ENCODE data around the gene ST7.
"Not testable (repeated sequence)": the region's sequence is repeated elsewhere in the genome, so short reads cannot be mapped to it uniquely, and the experiment has no call there.

Gene ST7

GRCh38 chr7:117114272-117114671, 161.0 kb downstream of the ST7 start:
- Histone ChIP-seq H3K4me3 (no peak overlapping the region), H3K9me3 (no peaks in the 10 kb centered on the region), H3K36me3 (replicated peaks) (no peaks in the 10 kb centered on the region), H3K4me1 (no peaks in the 10 kb centered on the region), H3K27me3 (ENCODE audit: low read depth) (no peaks in the 10 kb centered on the region)
- no peak for DNase-seq (ENCODE audit: low spot score in 2 of 2)
- in situ Hi-C loops (cut with MboI; ENCODE audit: low sequenced_read_pairs) = loop anchor here (10.0 kb wide), 2 partner anchors 119 to 179 kb away; no protein-coding TSS in a partner anchor

GRCh38 chr7:117116211-117116610, 162.9 kb downstream of the ST7 start:
- in situ Hi-C loops (cut with MboI; ENCODE audit: low sequenced_read_pairs) = loop anchor here (10.0 kb wide), 2 partner anchors 121 to 181 kb away; no protein-coding TSS in a partner anchor
- no peak overlapping the region for H3K4me3 ChIP-seq

GRCh38 chr7:117117172-117117571, 163.9 kb downstream of the ST7 start:
- Histone ChIP-seq H3K4me1 (no peaks in the 10 kb centered on the region), H3K4me3 (no peak overlapping the region), H3K9me3 (no peaks in the 10 kb centered on the region), H3K36me3 (replicated peaks) (no peaks in the 10 kb centered on the region), H3K27me3 (ENCODE audit: low read depth) (no peaks in the 10 kb centered on the region)
- DNase-seq (ENCODE audit: low spot score in 2 of 2) = no peak
- in situ Hi-C loops (cut with MboI; ENCODE audit: low sequenced_read_pairs) = loop anchor here (10.0 kb wide), 2 partner anchors 122 to 182 kb away; no protein-coding TSS in a partner anchor

More at GRCh38 chr7:117116211-117116610, 162.9 kb downstream of the ST7 start:
- H3K27me3 ChIP-seq (ENCODE audit: low read depth) = no peaks in the 10 kb centered on the region
- DNase-seq (ENCODE audit: low spot score in 2 of 2) = no peak
- no peaks in the 10 kb centered on the region for H3K4me1 ChIP-seq
- H3K9me3 ChIP-seq = no peaks in the 10 kb centered on the region
- H3K36me3 ChIP-seq (replicated peaks) = no peaks in the 10 kb centered on the region

- H3K36me3 ChIP-seq (replicated peaks) = no peaks in the 10 kb centered on the region
- in situ Hi-C loops (cut with MboI; ENCODE audit: low sequenced_read_pairs) = loop anchor here (10.0 kb wide), 2 partner anchors 124 to 184 kb away; no protein-coding TSS in a partner anchor
- H3K4me3 ChIP-seq = no peak overlapping the region
- no peaks in the 10 kb centered on the region for H3K4me1 ChIP-seq
- H3K9me3 ChIP-seq = no peaks in the 10 kb centered on the region
- no peaks in the 10 kb centered on the region for H3K27me3 ChIP-seq (ENCODE audit: low read depth)
- DNase-seq (ENCODE audit: low spot score in 2 of 2) = no peak
These were observed 165.4 kb downstream of the ST7 start for GRCh38 chr7:117118579-117119180.

GRCh38 chr7:117119192-117119924, 166.1 kb downstream of the ST7 start:
- H3K27me3 ChIP-seq (ENCODE audit: low read depth) = no peaks in the 10 kb centered on the region
- H3K4me3 ChIP-seq = no peak overlapping the region
- no peaks in the 10 kb centered on the region for H3K36me3 ChIP-seq (replicated peaks)
- peak; percentile 50 to 91 for DNase-seq (ENCODE audit: low spot score in 2 of 2)
- in situ Hi-C loops (cut with MboI; ENCODE audit: low sequenced_read_pairs) = loop anchor here (10.0 kb wide), 2 partner anchors 125 to 185 kb away; no protein-coding TSS in a partner anchor
- no peaks in the 10 kb centered on the region for H3K9me3 ChIP-seq
- H3K4me1 ChIP-seq = no peaks in the 10 kb centered on the region

- H3K36me3 ChIP-seq (replicated peaks); H3K27me3 ChIP-seq (ENCODE audit: low read depth); H3K4me1 ChIP-seq; DNase-seq (ENCODE audit: low spot score in 2 of 2); H3K9me3 ChIP-seq; in situ Hi-C loops (cut with MboI; ENCODE audit: low sequenced_read_pairs); H3K4me3 ChIP-seq: not testable (repeated sequence)
These were observed 167.0 kb downstream of the ST7 start for GRCh38 chr7:117120321-117120720.

- in situ Hi-C loops (cut with MboI; ENCODE audit: low sequenced_read_pairs); H3K9me3 ChIP-seq; H3K27me3 ChIP-seq (ENCODE audit: low read depth); DNase-seq (ENCODE audit: low spot score in 2 of 2); H3K4me3 ChIP-seq; H3K36me3 ChIP-seq (replicated peaks): not testable (repeated sequence)
- peaks cover 21% of the 10 kb centered on the region for H3K4me1 ChIP-seq
These were observed 168.7 kb downstream of the ST7 start for GRCh38 chr7:117122036-117122435.

- H3K36me3 ChIP-seq (replicated peaks) = no peaks in the 10 kb centered on the region
- H3K27me3 ChIP-seq (ENCODE audit: low read depth) = no peaks in the 10 kb centered on the region
- no peak overlapping the region for H3K4me3 ChIP-seq
- no peaks in the 10 kb centered on the region for H3K9me3 ChIP-seq
- no peak for DNase-seq (ENCODE audit: low spot score in 2 of 2)
- in situ Hi-C loops (cut with MboI; ENCODE audit: low sequenced_read_pairs) = no loop called here
- peaks cover 26% of the 10 kb centered on the region for H3K4me1 ChIP-seq
These were observed 169.2 kb downstream of the ST7 start for GRCh38 chr7:117122536-117122935.

GRCh38 chr7:117123311-117123926, 170.1 kb downstream of the ST7 start:
- Histone ChIP-seq H3K4me1 (peaks cover 26% of the 10 kb centered on the region), H3K4me3 (no peak overlapping the region), H3K36me3 (replicated peaks) (no peaks in the 10 kb centered on the region), H3K27me3 (ENCODE audit: low read depth) (no peaks in the 10 kb centered on the region), H3K9me3 (no peaks in the 10 kb centered on the region)
- no peak for DNase-seq (ENCODE audit: low spot score in 2 of 2)
- in situ Hi-C loops (cut with MboI; ENCODE audit: low sequenced_read_pairs) = no loop called here

- H3K4me1 ChIP-seq = peaks cover 26% of the 10 kb centered on the region
- H3K9me3 ChIP-seq = no peaks in the 10 kb centered on the region
- H3K36me3 ChIP-seq (replicated peaks) = no peaks in the 10 kb centered on the region
- H3K4me3 ChIP-seq = no peak overlapping the region
- in situ Hi-C loops (cut with MboI; ENCODE audit: low sequenced_read_pairs) = no loop called here
- H3K27me3 ChIP-seq (ENCODE audit: low read depth) = no peaks in the 10 kb centered on the region
- DNase-seq (ENCODE audit: low spot score in 2 of 2) = peak; percentile 74 to 80
These were observed 171.4 kb downstream of the ST7 start for GRCh38 chr7:117124591-117125220.

GRCh38 chr7:117126676-117127075, 173.4 kb downstream of the ST7 start:
- H3K36me3 ChIP-seq (replicated peaks) = no peaks in the 10 kb centered on the region
- no peaks in the 10 kb centered on the region for H3K9me3 ChIP-seq
- H3K4me3 ChIP-seq = no peak overlapping the region
- in situ Hi-C loops (cut with MboI; ENCODE audit: low sequenced_read_pairs) = no loop called here
- no peaks in the 10 kb centered on the region for H3K27me3 ChIP-seq (ENCODE audit: low read depth)
- peak in 1 of 2 experiments; percentile 80 for DNase-seq (ENCODE audit: low spot score in 2 of 2)
- H3K4me1 ChIP-seq = peaks cover 26% of the 10 kb centered on the region

- peak; percentile 57 to 66 for DNase-seq (ENCODE audit: low spot score in 2 of 2)
These were observed 174.4 kb downstream of the ST7 start for GRCh38 chr7:117127585-117128168.

GRCh38 chr7:117129521-117129955, 176.2 kb downstream of the ST7 start:
- DNase-seq (ENCODE audit: low spot score in 2 of 2) = no peak
- Histone ChIP-seq H3K4me1 (peaks cover 26% of the 10 kb centered on the region), H3K27me3 (ENCODE audit: low read depth) (no peaks in the 10 kb centered on the region), H3K9me3 (no peaks in the 10 kb centered on the region), H3K4me3 (no peak overlapping the region), H3K36me3 (replicated peaks) (no peaks in the 10 kb centered on the region)
- in situ Hi-C loops (cut with MboI; ENCODE audit: low sequenced_read_pairs) = no loop called here

More at GRCh38 chr7:117127585-117128168, 174.4 kb downstream of the ST7 start:
- in situ Hi-C loops (cut with MboI; ENCODE audit: low sequenced_read_pairs) = no loop called here
- no peaks in the 10 kb centered on the region for H3K9me3 ChIP-seq
- H3K4me3 ChIP-seq = no peak overlapping the region
- H3K36me3 ChIP-seq (replicated peaks) = no peaks in the 10 kb centered on the region
- H3K27me3 ChIP-seq (ENCODE audit: low read depth) = no peaks in the 10 kb centered on the region
- H3K4me1 ChIP-seq = peaks cover 26% of the 10 kb centered on the region
